Neural cell (in vitro differentiated cells): ENCODE measurements around the gene CNST. TPM values are rescaled to one million over a fixed set of nuclear protein-coding genes. Genes with fewer than 3 reads are reported as not detected.

Experiments used
- H2AFZ ChIP-seq: fragments of 200-600, 300-800 bp; sonication (generic), shearing (Covaris generic); 2 replicates; pipeline ENCODE4 v1.6.0; 2014; ENCODE audit warnings: low read depth, mild to moderate bottlenecking, antibody characterized with exemption, low read length, moderate library complexity
- H3F3A ChIP-seq: fragments of 200-600 bp; shearing (Covaris generic); 2 replicates; pipeline ENCODE4 v1.6.1; 2016; ENCODE audit warnings: mild to moderate bottlenecking, moderate library complexity, mixed read lengths, antibody characterized with exemption, low read length; ENCODE audit not compliant: insufficient read depth, poor library complexity, severe bottlenecking
- H3K27ac ChIP-seq: fragments of 200-600, 300-800 bp; sonication (generic), shearing (Covaris generic); 2 replicates; pipeline ENCODE4 v1.5.1; 2014; ENCODE audit warnings: mild to moderate bottlenecking, low read length, moderate library complexity
- H3K27me3 ChIP-seq: fragments of 300-800, 200-600 bp; sonication (generic), shearing (Covaris generic); 2 replicates; pipeline ENCODE4 v1.6.0; 2014; ENCODE audit warnings: mild to moderate bottlenecking, low read depth, low read length, moderate library complexity; ENCODE audit not compliant: insufficient read depth
- H3K36me3 ChIP-seq: fragments of 300-800, 200-600 bp; sonication (generic), shearing (Covaris generic); 2 replicates; pipeline ENCODE4 v1.5.1; 2014; ENCODE audit warnings: mild to moderate bottlenecking, antibody characterized with exemption, low read length, moderate library complexity; ENCODE audit not compliant: insufficient read depth
- H3K4me2 ChIP-seq: fragments of 300-800, 200-600 bp; sonication (generic), shearing (Covaris generic); 2 replicates; pipeline ENCODE4 v1.6.0; 2014; ENCODE audit warnings: mild to moderate bottlenecking, low read length
- H3K4me3 ChIP-seq: fragments of 300-800, 200-600 bp; sonication (generic), shearing (Covaris generic); 2 replicates; pipeline ENCODE4 v1.5.1; 2014; ENCODE audit warnings: mild to moderate bottlenecking, low read length, moderate library complexity
- H3K79me2 ChIP-seq: fragments of 200-600 bp; shearing (Covaris generic); replicated peaks from 2 replicates; pipeline ENCODE4 v1.6.0; 2014; ENCODE audit warnings: mild to moderate bottlenecking, low read length, moderate library complexity; ENCODE audit not compliant: insufficient read depth
- H3K9ac ChIP-seq: fragments of 300-800, 200-600 bp; sonication (generic), shearing (Covaris generic); 2 replicates; pipeline ENCODE4 v1.6.1; 2016; ENCODE audit warnings: mild to moderate bottlenecking, low read length, mixed read lengths
- H3K9me2 ChIP-seq: fragments of 200-600 bp; shearing (Covaris generic); 2 replicates; pipeline ENCODE4 v1.6.1; 2016; ENCODE audit warnings: mild to moderate bottlenecking, low read length, mixed read lengths; ENCODE audit not compliant: insufficient read depth
- H3K9me3 ChIP-seq: fragments of 200-600, 300-800 bp; sonication (generic), shearing (Covaris generic); 2 replicates; pipeline ENCODE4 v1.6.1; 2016; ENCODE audit warnings: mild to moderate bottlenecking, mixed run types, low read length, moderate library complexity, mixed read lengths
- H4K20me1 ChIP-seq: fragments of 200-600 bp; shearing (Covaris generic); 2 replicates; pipeline ENCODE4 v1.6.1; 2016; ENCODE audit warnings: mild to moderate bottlenecking, mixed run types; ENCODE audit not compliant: insufficient read depth
- CTCF ChIP-seq: fragments of 450-650 bp; IDR thresholded peaks from 2 replicates; pipeline ENCODE4 v1.5.1; 2014; ENCODE audit warnings: antibody characterized with exemption, mild to moderate bottlenecking, moderate library complexity; ENCODE audit not compliant: poor library complexity, severe bottlenecking
- EP300 ChIP-seq: fragments of 450-650 bp; conservative IDR thresholded peaks from 2 replicates; pipeline ENCODE4 v1.6.1; 2014; ENCODE audit warnings: antibody characterized with exemption, mild to moderate bottlenecking, moderate library complexity; ENCODE audit not compliant: poor library complexity, severe bottlenecking
- EZH2 ChIP-seq: fragments of 200-600, 300-800 bp; shearing (Covaris generic), sonication (generic); IDR thresholded peaks from 2 replicates; pipeline ENCODE4 v1.6.1; 2014; ENCODE audit warnings: antibody characterized with exemption, low read length, borderline replicate concordance, mild to moderate bottlenecking; ENCODE audit not compliant: insufficient read depth, poor library complexity, severe bottlenecking
- MXI1 ChIP-seq: fragments of 450-650 bp; conservative IDR thresholded peaks from 2 replicates; pipeline ENCODE4 v1.6.1; 2014; ENCODE audit warnings: antibody characterized with exemption, mild to moderate bottlenecking; ENCODE audit not compliant: poor library complexity, severe bottlenecking
- POLR2AphosphoS5 ChIP-seq: IDR thresholded peaks from 2 replicates; pipeline ENCODE4 v1.6.1; 2012
- RAD21 ChIP-seq: fragments of 450-650 bp; conservative IDR thresholded peaks from 2 replicates; pipeline ENCODE4 v1.6.1; 2014; ENCODE audit warnings: antibody characterized with exemption, mild to moderate bottlenecking, moderate library complexity
- REST ChIP-seq: IDR thresholded peaks from 2 replicates; pipeline ENCODE4 v1.6.1; 2012; ENCODE audit warnings: borderline replicate concordance
- SMC3 ChIP-seq: fragments of 450-650 bp; conservative IDR thresholded peaks from 2 replicates; pipeline ENCODE4 v1.6.1; 2014; ENCODE audit warnings: antibody characterized with exemption, mild to moderate bottlenecking, moderate library complexity; ENCODE audit not compliant: poor library complexity
- TAF1 ChIP-seq: IDR thresholded peaks from 2 replicates; pipeline ENCODE4 v1.6.1; 2012; ENCODE audit warnings: low read depth
- polyA plus RNA-seq: library from polyadenylated mRNA; depleted of rRNA; stranded (reverse); fragments of >200 nt; gene quantifications from 2 replicates; pipeline ENCODE4 v1.2.3, GENCODE V29; 2014

The CNST gene
- polyA plus RNA-seq, 1 donor from 2014 or later = 26.3 TPM

GRCh38 chr1:246565751-246566127 is 517 bp upstream of the CNST start:
- no peaks in the 10 kb centered on the region for H3K36me3 ChIP-seq
- peak overlapping the region; percentile 90 for H3K27ac ChIP-seq

More at GRCh38 chr1:246565751-246566127, 517 bp upstream of the CNST start:
- TF ChIP-seq POLR2AphosphoS5 = no peak
- TF ChIP-seq EZH2 = no peak
- TF ChIP-seq EP300 = no peak
- TF ChIP-seq REST = no peak
- TF ChIP-seq CTCF = no peak
- TF ChIP-seq TAF1 = no peak
- no peak for TF ChIP-seq MXI1
- TF ChIP-seq SMC3 = no peak
- no peak for TF ChIP-seq RAD21
- H3K79me2 ChIP-seq = peaks cover 44% of the 10 kb centered on the region
- no peaks in the 10 kb centered on the region for H3F3A ChIP-seq
- H3K9ac ChIP-seq = peak overlapping the region; percentile 87
- peak overlapping the region; percentile 92 for H3K4me3 ChIP-seq
- peak overlapping the region; percentile 70 for H3K4me2 ChIP-seq
- peak overlapping the region; percentile 57 for H2AFZ ChIP-seq
- H3K9me3 ChIP-seq = no peaks in the 10 kb centered on the region
- no peaks in the 10 kb centered on the region for H3K9me2 ChIP-seq
- no peaks in the 10 kb centered on the region for H4K20me1 ChIP-seq
- no peaks in the 10 kb centered on the region for H3K27me3 ChIP-seq
